H1 (cell line): Measurements from ENCODE around the gene FBXL16. TPM values are rescaled to one million over a fixed set of nuclear protein-coding genes. Genes with fewer than 3 reads are reported as not detected.

Source experiments
- ATF2 ChIP-seq: IDR thresholded peaks from 2 replicates; pipeline ENCODE4 v1.6.1; 2012; ENCODE audit warnings: low read length, inconsistent platforms
- CHD1 ChIP-seq: IDR thresholded peaks from 2 replicates; pipeline ENCODE4 v1.6.1; 2012; ENCODE audit warnings: low read depth, low read length, improper control_type of control experiment
- KDM5A ChIP-seq: fragments of 200-600 bp; IDR thresholded peaks from 2 replicates; pipeline ENCODE4 v1.7.1; 2012; ENCODE audit warnings: mild to moderate bottlenecking, low read length, inconsistent platforms, mixed read lengths
- POLR2AphosphoS5 ChIP-seq: IDR thresholded peaks from 2 replicates; pipeline ENCODE4 v1.6.1; 2011; ENCODE audit warnings: low read depth, low read length
- SAP30 ChIP-seq: fragments of 300-600 bp; sonication (generic); IDR thresholded peaks from 2 replicates; pipeline ENCODE4 v1.7.1; 2012; ENCODE audit warnings: low read length, moderate library complexity, mild to moderate bottlenecking, inconsistent platforms; ENCODE audit not compliant: insufficient read depth, insufficient replicate concordance
- SIN3A ChIP-seq, 2 experiments: IDR thresholded peaks in 1 of 2; conservative IDR thresholded peaks in 1 of 2; 2 replicates each; pipeline ENCODE4 v1.6.1; 2011 to 2012; ENCODE audit warnings: low read length in 2 of 2, improper control_type of control experiment in 1 of 2, low read depth in 1 of 2, mild to moderate bottlenecking in 1 of 2
- YY1 ChIP-seq: IDR thresholded peaks from 2 replicates; pipeline ENCODE4 v1.6.1; 2011; ENCODE audit warnings: low read depth, mild to moderate bottlenecking, low read length
- polyA plus RNA-seq, 7 experiments: library from polyadenylated mRNA; depleted of rRNA in 3 of 7; stranded (reverse) in 5 of 7; unstranded in 2 of 7; fragments of >200 nt in 5 of 7; fragments of 200-250 nt in 2 of 7; gene quantifications; 1 replicate in 5 of 7; 2 replicates in 1 of 7; 4 replicates in 1 of 7; pipeline versions ENCODE4 v1.2.1 to v1.2.3, GENCODE V29; 2011 to 2013; ENCODE audit warnings: missing spikeins in 2 of 7, mixed read lengths in 2 of 7
- total RNA-seq: library from RNA; stranded (reverse); fragmentation: NEBNext Ultra II Directional; extraction: Animal tissue kit (Norgen Biotek cat#: 25700); gene quantifications from 2 replicates; pipeline ENCODE4 v1.2.1, GENCODE V29; 2021

Gene FBXL16
- total and polyA plus RNA-seq, 2 of the 8 experiments (the other 6 are each of a cell fraction or from before 2014, with no cell fraction given): 12.5 to 12.8 TPM

GRCh38 chr16:654034-654433 lies 51.6 kb downstream of the FBXL16 start (continued):
- TF ChIP-seq SAP30 (no peak), POLR2AphosphoS5 (no peak), ATF2 (no peak), CHD1 (no peak), KDM5A (no peak), SIN3A (conservative IDR thresholded peaks at IDR 0.05 in 1 of 2, IDR thresholded peaks at IDR 0.05 in 1 of 2; ENCODE audit: low read depth in 1 of 2, low read length in 2 of 2) (no peak), YY1 (no peak)
